ENCODE measurements around the gene NECAB2.

DNA sequence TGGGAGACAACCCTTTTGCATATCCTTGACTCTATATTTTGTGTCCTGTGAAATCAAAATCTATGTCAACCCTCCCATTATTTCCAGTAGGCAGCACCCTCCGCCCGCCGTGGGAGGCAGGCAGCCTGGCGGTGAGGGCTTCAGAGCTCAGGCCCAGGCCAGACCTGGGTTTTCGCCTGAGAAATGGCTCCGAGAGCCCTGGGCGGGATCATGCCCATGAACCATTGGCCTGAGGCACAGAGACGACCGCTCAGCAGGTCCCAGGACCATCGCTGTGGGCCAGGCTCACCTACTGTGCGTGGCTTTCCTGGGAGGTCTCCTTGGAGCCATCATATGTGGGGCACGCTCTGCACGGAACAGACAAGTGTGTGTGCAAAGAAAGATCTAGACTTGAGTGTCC, 80.8 kb downstream of the NECAB2 start:
- no peak for TF ChIP-seq CTCF (IDR thresholded peaks at IDR 0.05 in 4 of 5, conservative IDR thresholded peaks at IDR 0.05 in 1 of 5)
- TF ChIP-seq POLR2A (IDR thresholded peaks at IDR 0.05), result no peak
